GM12878 (cell line): ENCODE measurements around the gene RICTOR.

ENCODE experiments used
- BHLHE40 ChIP-seq, 2 experiments: fragments of 450-650 bp in 1 of 2; IDR thresholded peaks; 2 replicates each; pipeline ENCODE4 v1.6.1; 2011 to 2017; ENCODE audit warnings: low read depth in 2 of 2, borderline replicate concordance in 1 of 2, improper control_type of control experiment in 1 of 2, low read length in 1 of 2, mild to moderate bottlenecking in 1 of 2
- BRCA1 ChIP-seq: IDR thresholded peaks from 2 replicates; pipeline ENCODE4 v1.6.1; 2011; ENCODE audit warnings: low read depth, low read length, improper control_type of control experiment
- CREB1 ChIP-seq: IDR thresholded peaks from 2 replicates; pipeline ENCODE4 v1.6.1; 2012; ENCODE audit warnings: low read depth, mild to moderate bottlenecking, inconsistent platforms
- EP300 ChIP-seq, 2 experiments: fragments of 150-350 bp in 1 of 2; IDR thresholded peaks; 2 replicates each; pipeline ENCODE4 v1.6.1; 2011 to 2012; ENCODE audit warnings: low read depth in 2 of 2, low read length in 2 of 2, borderline replicate concordance in 1 of 2, improper control_type of control experiment in 1 of 2, inconsistent platforms in 1 of 2; ENCODE audit not compliant: control insufficient read depth in 1 of 2
- MTA3 ChIP-seq: IDR thresholded peaks from 2 replicates; pipeline ENCODE4 v1.6.1; 2012; ENCODE audit warnings: low read length, inconsistent platforms, borderline replicate concordance
- NR2C2 ChIP-seq: IDR thresholded peaks from 2 replicates; pipeline ENCODE4 v1.6.1; 2011; ENCODE audit warnings: borderline replicate concordance, low read depth; ENCODE audit not compliant: control insufficient read depth, insufficient read length
- POLR2A ChIP-seq: IDR thresholded peaks from 2 replicates; pipeline ENCODE4 v1.6.1; 2011; ENCODE audit warnings: low read depth, mild to moderate bottlenecking, low read length
- POLR2AphosphoS5 ChIP-seq: IDR thresholded peaks from 2 replicates; pipeline ENCODE4 v1.6.1; 2011; ENCODE audit warnings: mild to moderate bottlenecking, low read length, inconsistent platforms
- SPI1 ChIP-seq: IDR thresholded peaks from 2 replicates; pipeline ENCODE4 v1.6.1; 2011; ENCODE audit warnings: low read depth, mild to moderate bottlenecking, low read length, moderate library complexity, borderline replicate concordance; ENCODE audit not compliant: insufficient read depth
- TF ChIP-seq, protein P1 (sequence below): IDR thresholded peaks from 2 replicates; pipeline ENCODE4 v1.6.1; 2012; ENCODE audit warnings: low read depth, low read length, improper control_type of control experiment
- TF ChIP-seq, protein P2 (sequence below), 3 experiments: IDR thresholded peaks in 2 of 3; conservative IDR thresholded peaks in 1 of 3; 2 replicates each; pipeline ENCODE4 v1.5.1; 2011; ENCODE audit warnings: low read depth in 3 of 3, low read length in 3 of 3, mild to moderate bottlenecking in 3 of 3, control low read depth in 2 of 3, moderate library complexity in 2 of 3, inconsistent platforms in 1 of 3, mixed read lengths in 1 of 3; ENCODE audit not compliant: control insufficient read depth in 2 of 3, insufficient read depth in 1 of 3; ENCODE audit errors: extremely low read depth in 1 of 3

DNA sequence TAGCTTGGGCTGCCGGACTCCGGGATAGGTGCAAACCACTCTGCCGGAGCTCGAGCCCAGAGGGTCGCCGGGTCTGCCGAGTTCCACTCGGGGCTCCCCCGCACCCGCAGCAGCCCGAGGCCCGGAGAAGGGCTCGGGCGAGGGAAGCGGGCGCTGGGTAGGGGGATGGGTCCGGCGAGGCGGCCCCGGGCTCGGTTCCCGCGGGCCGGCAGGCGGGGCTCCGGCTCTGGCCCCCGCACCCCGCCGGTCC, 507 bp downstream of the RICTOR start:
- TF ChIP-seq MTA3 (no peak), POLR2A (0 out of 2 replicates have a peak, but pooled peaks have one; percentile 11), BHLHE40 (IDR thresholded peaks at IDR 0.05; ENCODE audit: borderline replicate concordance in 1 of 2, low read depth in 2 of 2, low read length in 1 of 2) (no peak), SPI1 (no peak), BRCA1 (no peak), NR2C2 (no peak), EP300 (IDR thresholded peaks at IDR 0.05; ENCODE audit: borderline replicate concordance in 1 of 2, control insufficient read depth in 1 of 2, low read depth in 2 of 2, low read length in 2 of 2) (no peak), CREB1 (no peak), POLR2AphosphoS5 (no peak; the same call in 1 of the 2 replicates)
- TF ChIP-seq, protein P1, sequence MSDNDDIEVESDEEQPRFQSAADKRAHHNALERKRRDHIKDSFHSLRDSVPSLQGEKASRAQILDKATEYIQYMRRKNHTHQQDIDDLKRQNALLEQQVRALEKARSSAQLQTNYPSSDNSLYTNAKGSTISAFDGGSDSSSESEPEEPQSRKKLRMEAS = no peak
- TF ChIP-seq, protein P2, sequence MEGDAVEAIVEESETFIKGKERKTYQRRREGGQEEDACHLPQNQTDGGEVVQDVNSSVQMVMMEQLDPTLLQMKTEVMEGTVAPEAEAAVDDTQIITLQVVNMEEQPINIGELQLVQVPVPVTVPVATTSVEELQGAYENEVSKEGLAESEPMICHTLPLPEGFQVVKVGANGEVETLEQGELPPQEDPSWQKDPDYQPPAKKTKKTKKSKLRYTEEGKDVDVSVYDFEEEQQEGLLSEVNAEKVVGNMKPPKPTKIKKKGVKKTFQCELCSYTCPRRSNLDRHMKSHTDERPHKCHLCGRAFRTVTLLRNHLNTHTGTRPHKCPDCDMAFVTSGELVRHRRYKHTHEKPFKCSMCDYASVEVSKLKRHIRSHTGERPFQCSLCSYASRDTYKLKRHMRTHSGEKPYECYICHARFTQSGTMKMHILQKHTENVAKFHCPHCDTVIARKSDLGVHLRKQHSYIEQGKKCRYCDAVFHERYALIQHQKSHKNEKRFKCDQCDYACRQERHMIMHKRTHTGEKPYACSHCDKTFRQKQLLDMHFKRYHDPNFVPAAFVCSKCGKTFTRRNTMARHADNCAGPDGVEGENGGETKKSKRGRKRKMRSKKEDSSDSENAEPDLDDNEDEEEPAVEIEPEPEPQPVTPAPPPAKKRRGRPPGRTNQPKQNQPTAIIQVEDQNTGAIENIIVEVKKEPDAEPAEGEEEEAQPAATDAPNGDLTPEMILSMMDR (IDR thresholded peaks at IDR 0.05 in 2 of 3, conservative IDR thresholded peaks at IDR 0.05 in 1 of 3; ENCODE audit: control insufficient read depth in 2 of 3, extremely low read depth in 1 of 3, insufficient read depth in 1 of 3, low read depth in 3 of 3, low read length in 3 of 3) = no peak
